DND-41 (cell line): Measurements from ENCODE around the gene PPARD.

Experiments
- CTCF ChIP-seq: IDR thresholded peaks from 2 replicates; pipeline ENCODE4 v1.5.1; 2012; ENCODE audit warnings: borderline replicate concordance, low read length, moderate library complexity, mild to moderate bottlenecking; ENCODE audit not compliant: poor library complexity, severe bottlenecking; ENCODE audit errors: extremely low read depth
- EZH2 ChIP-seq: IDR thresholded peaks from 3 replicates; pipeline ENCODE4 v1.6.1; 2012; ENCODE audit warnings: borderline replicate concordance, low read depth, mild to moderate bottlenecking, moderate library complexity, low read length, inconsistent platforms; ENCODE audit not compliant: severe bottlenecking

- TF ChIP-seq EZH2 (no peak), CTCF (no peak)
Measured at GRCh38 chr6:35410131-35410530, 67.8 kb downstream of the PPARD start.
